Gastrocnemius medialis (tissue), 4 donors: ENCODE measurements around the gene CHCHD1. TPM values are rescaled to one million over a fixed set of nuclear protein-coding genes. Genes with fewer than 3 reads are reported as not detected.

Experiments used
- ATAC-seq, 2 donors: fragments of 150-250 bp; one replicate each; pipeline ENCODE4 v1.9.1; 2016
- DNase-seq, 2 donors: peaks; one replicate each; pipeline ENCODE4 v3.0.0-alpha.2; 2019
- H3K27ac ChIP-seq, 4 donors: fragments of 200-600 bp; sonication (generic); 1 replicate in 1 of 4; 2 replicates in 3 of 4; pipeline ENCODE4 v1.5.1; 2016 to 2018; ENCODE audit warnings: mild to moderate bottlenecking in 2 of 4, moderate library complexity in 1 of 4
- H3K27me3 ChIP-seq, 3 donors: fragments of 200-600 bp; sonication (generic) in 2 of 3; 1 replicate in 1 of 3; 2 replicates in 2 of 3; pipeline versions ENCODE4 v1.5.1 to v1.6.0; 2016 to 2019; ENCODE audit warnings: mild to moderate bottlenecking in 1 of 3, moderate library complexity in 1 of 3
- H3K36me3 ChIP-seq, 2 donors: fragments of 200-600 bp; sonication (generic) in 1 of 2; one replicate each; pipeline ENCODE4 v1.5.1; 2017 to 2018
- H3K4me1 ChIP-seq, 2 donors: fragments of 200-600 bp; sonication (generic) in 1 of 2; one replicate each; pipeline ENCODE4 v1.5.1; 2016 to 2017; ENCODE audit warnings: mild to moderate bottlenecking in 2 of 2
- H3K4me3 ChIP-seq, 4 donors: fragments of 200-600 bp; sonication (generic) in 3 of 4; 1 replicate in 1 of 4; 2 replicates in 3 of 4; pipeline ENCODE4 v1.5.1; 2016 to 2019; ENCODE audit warnings: mild to moderate bottlenecking in 2 of 4
- H3K9me3 ChIP-seq, 3 donors: fragments of 200-600 bp; sonication (generic) in 2 of 3; 1 replicate in 1 of 3; 2 replicates in 2 of 3; pipeline ENCODE4 v1.5.1; 2016 to 2019
- POLR2A ChIP-seq, 2 donors: fragments of 450-650 bp; IDR thresholded peaks; one replicate each; pipeline ENCODE4 v1.6.1; 2017; ENCODE audit warnings: antibody characterized with exemption in 2 of 2, mild to moderate bottlenecking in 2 of 2, moderate library complexity in 2 of 2
- in situ Hi-C, 4 donors: fragments of 200-750 bp; cut with MboI; loops; one replicate each; pipeline versions ENCODE4 v1.15.0 to v1.8.0; 2017; ENCODE audit warnings: low sequenced_read_pairs in 4 of 4
- intact Hi-C: fragments of 100-400 bp; cut with DNase I; formaldehyde crosslinking; loops from one replicate; pipeline ENCODE4 v1.15.1; 2023; ENCODE audit warnings: low total_unique reads
- total RNA-seq, 4 donors: library from RNA; depleted of rRNA; stranded (reverse); fragments of >200 nt; gene quantifications; one replicate each; pipeline versions ENCODE4 v1.1.0 to v1.2.3, GENCODE V29; 2016
- TF ChIP-seq, protein P1 (sequence below), 5 experiments: fragments of 450-650 bp in 3 of 5; fragments of 200-600 bp in 2 of 5; sonication (generic) in 2 of 5; IDR thresholded peaks in 4 of 5; conservative IDR thresholded peaks in 1 of 5; 1 replicate in 4 of 5; 2 replicates in 1 of 5; pipeline ENCODE4 v1.5.1; 2016 to 2019; ENCODE audit warnings: antibody characterized with exemption in 5 of 5, mild to moderate bottlenecking in 3 of 5, moderate library complexity in 3 of 5

Gene CHCHD1
- total RNA-seq, 4 donors from 2014 or later = 25.3 to 41.8 (median 32.7) TPM

- H3K27ac ChIP-seq = peak overlapping the region in 2 of 4 donors; percentile 12 to 82
- DNase-seq (no peak), ATAC-seq (no peak)
- TF ChIP-seq, protein P1, sequence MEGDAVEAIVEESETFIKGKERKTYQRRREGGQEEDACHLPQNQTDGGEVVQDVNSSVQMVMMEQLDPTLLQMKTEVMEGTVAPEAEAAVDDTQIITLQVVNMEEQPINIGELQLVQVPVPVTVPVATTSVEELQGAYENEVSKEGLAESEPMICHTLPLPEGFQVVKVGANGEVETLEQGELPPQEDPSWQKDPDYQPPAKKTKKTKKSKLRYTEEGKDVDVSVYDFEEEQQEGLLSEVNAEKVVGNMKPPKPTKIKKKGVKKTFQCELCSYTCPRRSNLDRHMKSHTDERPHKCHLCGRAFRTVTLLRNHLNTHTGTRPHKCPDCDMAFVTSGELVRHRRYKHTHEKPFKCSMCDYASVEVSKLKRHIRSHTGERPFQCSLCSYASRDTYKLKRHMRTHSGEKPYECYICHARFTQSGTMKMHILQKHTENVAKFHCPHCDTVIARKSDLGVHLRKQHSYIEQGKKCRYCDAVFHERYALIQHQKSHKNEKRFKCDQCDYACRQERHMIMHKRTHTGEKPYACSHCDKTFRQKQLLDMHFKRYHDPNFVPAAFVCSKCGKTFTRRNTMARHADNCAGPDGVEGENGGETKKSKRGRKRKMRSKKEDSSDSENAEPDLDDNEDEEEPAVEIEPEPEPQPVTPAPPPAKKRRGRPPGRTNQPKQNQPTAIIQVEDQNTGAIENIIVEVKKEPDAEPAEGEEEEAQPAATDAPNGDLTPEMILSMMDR (IDR thresholded peaks at IDR 0.05 in 4 of 5, conservative IDR thresholded peaks at IDR 0.05 in 1 of 5) = no peak
- no peak for TF ChIP-seq POLR2A (IDR thresholded peaks at IDR 0.05)
- no peaks in the 10 kb centered on the region for H3K9me3 ChIP-seq
- peaks cover 0 to 29% of the 10 kb centered on the region in 2 donors for H3K36me3 ChIP-seq
- no peak overlapping the region for H3K4me3 ChIP-seq
- intact Hi-C loops = no loop called here
- in situ Hi-C loops = no loop called here
- H3K27me3 ChIP-seq = no peaks in the 10 kb centered on the region
- H3K4me1 ChIP-seq = peaks cover 11 to 26% of the 10 kb centered on the region in 2 donors
Measured at GRCh38 chr10:73818402-73818801, 36.6 kb downstream of the CHCHD1 start.

DNA sequence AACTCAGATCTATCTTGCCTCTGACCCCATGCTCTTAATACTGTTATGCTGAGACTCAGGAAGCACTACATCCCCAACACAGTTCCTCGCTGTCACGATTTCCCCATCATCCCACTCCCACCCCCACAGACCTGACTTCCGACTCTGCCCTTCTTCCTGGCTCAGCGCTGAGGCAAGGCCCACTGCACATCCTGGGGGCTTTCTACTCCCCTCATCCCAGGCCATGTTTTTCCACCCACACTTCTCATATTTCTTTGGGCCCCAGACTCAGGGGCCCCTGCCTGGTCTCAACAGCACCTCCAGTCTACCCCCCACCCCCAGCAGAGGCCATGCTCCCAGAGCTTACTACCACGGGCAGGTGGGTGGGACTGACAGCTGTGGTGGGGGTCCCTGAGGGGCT is 37.2 kb downstream of the CHCHD1 start:
- in situ Hi-C loops (no loop called here), intact Hi-C loops (no loop called here)
- Histone ChIP-seq H3K9me3 (no peaks in the 10 kb centered on the region), H3K36me3 (peaks cover 0 to 29% of the 10 kb centered on the region in 2 donors), H3K27ac (peak overlapping the region; percentile 40 to 82 (median 78)), H3K4me3 (no peak overlapping the region), H3K27me3 (no peaks in the 10 kb centered on the region), H3K4me1 (peaks cover 11 to 26% of the 10 kb centered on the region in 2 donors)
- DNase-seq (no peak), ATAC-seq (no peak)
- TF ChIP-seq POLR2A (IDR thresholded peaks at IDR 0.05) = no peak

GRCh38 chr10:73819513-73820093 is 37.8 kb downstream of the CHCHD1 start:
- Histone ChIP-seq H3K27me3 (no peaks in the 10 kb centered on the region), H3K4me1 (peaks cover 11 to 26% of the 10 kb centered on the region in 2 donors), H3K27ac (peak overlapping the region; percentile 40 to 82 (median 78)), H3K36me3 (peaks cover 0 to 28% of the 10 kb centered on the region in 2 donors), H3K4me3 (no peak overlapping the region), H3K9me3 (no peaks in the 10 kb centered on the region)
- peak; percentile 40 to 72 for ATAC-seq
- in situ Hi-C loops (no loop called here), intact Hi-C loops (no loop called here)
- TF ChIP-seq, protein P1 (IDR thresholded peaks at IDR 0.05 in 4 of 5, conservative IDR thresholded peaks at IDR 0.05 in 1 of 5) = no peak
- TF ChIP-seq POLR2A (IDR thresholded peaks at IDR 0.05) = no peak
- DNase-seq = peak; percentile 43 to 82

DNA sequence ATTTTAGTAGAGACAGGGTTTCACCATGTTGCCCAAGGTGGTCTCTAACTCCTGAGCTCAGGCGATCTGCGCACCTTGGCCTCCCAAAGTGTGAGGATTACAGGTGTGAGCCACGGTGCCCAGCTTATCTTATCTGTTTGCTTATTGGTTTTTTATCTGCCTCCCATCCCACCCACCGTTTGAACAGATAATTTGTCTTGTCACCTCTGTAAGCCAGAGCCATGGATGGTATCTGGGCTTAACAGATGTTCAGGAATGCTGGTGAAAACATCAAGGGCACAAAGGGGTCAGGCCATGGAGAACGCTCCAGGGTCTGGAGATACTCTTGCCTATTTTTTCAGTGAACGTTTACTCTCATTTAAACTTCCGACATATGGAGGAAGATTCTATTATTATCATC is 41.5 kb downstream of the CHCHD1 start:
- TF ChIP-seq, protein P1 (IDR thresholded peaks at IDR 0.05 in 4 of 5, conservative IDR thresholded peaks at IDR 0.05 in 1 of 5) = no peak
- TF ChIP-seq POLR2A (IDR thresholded peaks at IDR 0.05) = no peak
- H3K27me3 ChIP-seq = no peaks in the 10 kb centered on the region
- no peak for ATAC-seq
- DNase-seq = no peak
- intact Hi-C loops = no loop called here
- no peaks in the 10 kb centered on the region for H3K9me3 ChIP-seq
- peaks cover 0 to 42% of the 10 kb centered on the region in 2 donors for H3K36me3 ChIP-seq
- no peak overlapping the region for H3K4me3 ChIP-seq
- peaks cover 11% of the 10 kb centered on the region in 2 donors for H3K4me1 ChIP-seq
- in situ Hi-C loops = no loop called here
- no peak overlapping the region for H3K27ac ChIP-seq

GRCh38 chr10:73824146-73824725 is 42.4 kb downstream of the CHCHD1 start:
- DNase-seq = no peak
- Histone ChIP-seq H3K4me1 (peaks cover 9% of the 10 kb centered on the region in 2 donors), H3K36me3 (peaks cover 0 to 42% of the 10 kb centered on the region in 2 donors), H3K9me3 (no peaks in the 10 kb centered on the region), H3K27ac (no peak overlapping the region), H3K4me3 (no peak overlapping the region), H3K27me3 (no peaks in the 10 kb centered on the region)
- ATAC-seq = no peak
- intact Hi-C loops (no loop called here), in situ Hi-C loops (no loop called here)
- TF ChIP-seq POLR2A (IDR thresholded peaks at IDR 0.05) = no peak
- TF ChIP-seq, protein P1 (IDR thresholded peaks at IDR 0.05 in 4 of 5, conservative IDR thresholded peaks at IDR 0.05 in 1 of 5) = no peak
